ENCODE data around the gene SUSD3. TPM values are rescaled to one million over a fixed set of nuclear protein-coding genes. Genes with fewer than 3 reads are reported as not detected.

The SUSD3 gene
- polyA plus RNA-seq, 12 donors, result 0.89 to 3.7 (median 1.9) TPM; not detected in 2

DNA sequence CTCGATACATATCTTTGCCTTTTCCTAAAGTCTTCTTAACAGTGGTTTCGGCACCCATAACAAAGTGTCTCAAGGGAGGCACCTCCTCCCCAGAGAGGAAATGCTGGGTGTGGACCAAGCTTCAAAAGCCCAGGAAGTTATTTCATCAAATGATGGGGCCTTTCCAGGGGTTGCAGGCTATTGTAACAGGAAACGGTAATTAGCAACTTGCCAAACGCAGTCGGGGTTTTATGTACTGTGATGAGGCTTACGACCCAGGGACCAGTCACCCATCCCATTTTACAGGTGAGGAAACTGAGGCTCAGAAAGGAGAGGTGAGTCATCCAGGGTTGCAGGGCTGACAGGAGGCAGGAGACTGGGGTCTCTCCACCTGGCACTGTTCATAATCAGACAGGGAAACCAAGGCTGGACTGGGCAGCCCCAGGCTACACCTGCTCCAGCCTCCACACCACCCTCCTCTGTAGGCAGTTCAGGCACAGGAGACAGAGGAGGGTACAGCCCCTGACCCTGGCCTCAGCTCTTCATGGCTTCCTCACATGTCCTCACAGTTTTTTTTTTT is 30.0 kb upstream of the SUSD3 start:
- no peak for DNase-seq

DNA sequence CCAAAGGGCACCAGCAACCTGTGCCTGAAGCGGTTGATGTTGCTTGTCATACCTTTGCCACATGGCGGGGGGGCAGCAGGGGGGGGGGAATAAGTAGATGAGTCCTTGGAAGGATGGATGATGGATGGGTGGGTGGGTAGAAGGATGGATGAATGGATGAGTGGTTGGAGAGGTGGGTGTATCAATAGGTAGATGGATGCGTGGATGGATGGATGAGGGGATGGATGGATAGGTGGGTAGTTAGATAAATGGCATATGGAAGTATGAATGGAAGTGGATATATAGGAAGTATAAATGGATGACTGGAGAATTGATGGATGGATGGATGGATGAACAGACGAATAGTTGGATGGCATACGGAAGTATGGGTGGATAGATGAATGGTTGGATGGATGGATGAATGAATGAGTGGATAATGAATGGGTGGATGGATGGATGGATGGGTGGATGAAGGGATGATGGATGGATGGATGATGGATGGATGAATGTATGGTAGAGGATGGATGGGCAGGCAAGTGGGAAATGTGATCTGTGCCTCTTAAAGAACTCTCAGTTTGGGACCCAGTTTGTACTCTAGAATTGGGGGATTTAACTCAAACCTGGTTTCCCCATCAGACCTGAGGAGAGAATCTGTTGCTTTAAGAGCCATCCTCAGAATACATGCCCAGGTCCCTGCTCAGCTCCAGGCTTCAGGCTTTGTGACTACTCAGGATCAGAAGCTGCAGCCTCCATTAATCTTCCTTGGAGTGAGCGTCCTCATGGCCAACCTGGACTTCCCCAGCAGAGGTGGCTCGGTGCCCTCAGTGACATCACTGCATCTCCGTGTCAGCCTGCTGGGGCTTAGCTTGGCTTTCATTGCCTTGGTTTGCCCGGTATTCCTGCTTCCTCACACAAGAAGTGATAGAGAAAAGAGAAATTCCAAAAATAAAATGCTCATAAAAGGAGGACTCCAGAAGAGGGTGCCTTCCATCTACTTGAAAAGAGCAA is 27.6 kb upstream of the SUSD3 start:
- DNase-seq, result no peak

DNA sequence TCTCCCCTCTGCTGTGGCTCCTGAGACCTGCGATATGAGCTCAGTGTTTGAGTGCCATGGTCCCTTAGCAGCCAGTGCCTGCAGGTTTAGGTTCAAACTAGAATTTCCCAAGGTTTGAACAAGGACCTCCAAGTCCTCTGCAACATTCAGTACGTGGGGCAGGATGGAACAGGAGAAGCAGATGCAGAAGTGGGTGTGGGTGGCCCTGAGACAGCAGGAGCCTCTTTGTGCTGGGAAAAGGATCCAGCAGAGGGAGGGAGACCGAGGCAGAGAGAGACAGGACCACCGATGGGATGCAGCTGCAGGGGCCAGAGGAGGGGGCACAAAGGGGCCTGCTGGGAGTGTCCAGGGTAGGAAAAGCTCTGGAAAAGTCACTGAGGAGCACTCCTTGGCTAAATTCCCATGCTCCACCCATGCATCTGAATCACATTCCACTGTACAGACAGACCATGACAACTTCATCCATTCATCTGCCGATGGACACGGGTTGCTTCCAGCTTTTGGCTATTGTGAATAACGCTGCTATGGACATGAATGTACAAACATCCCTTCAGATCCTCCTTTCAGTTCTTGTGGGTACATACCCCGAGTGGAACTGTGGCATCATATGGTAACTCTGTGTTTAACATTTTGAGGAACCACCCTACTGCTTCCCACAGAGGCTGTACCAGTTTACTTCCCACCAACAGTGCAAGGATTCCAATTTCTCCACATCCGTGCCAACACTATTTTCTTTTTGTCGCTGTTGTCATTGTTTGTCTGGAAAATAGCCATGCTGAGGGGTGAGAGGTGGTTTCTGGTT is 26.7 kb upstream of the SUSD3 start:
- DNase-seq, result peak; percentile 19

DNA sequence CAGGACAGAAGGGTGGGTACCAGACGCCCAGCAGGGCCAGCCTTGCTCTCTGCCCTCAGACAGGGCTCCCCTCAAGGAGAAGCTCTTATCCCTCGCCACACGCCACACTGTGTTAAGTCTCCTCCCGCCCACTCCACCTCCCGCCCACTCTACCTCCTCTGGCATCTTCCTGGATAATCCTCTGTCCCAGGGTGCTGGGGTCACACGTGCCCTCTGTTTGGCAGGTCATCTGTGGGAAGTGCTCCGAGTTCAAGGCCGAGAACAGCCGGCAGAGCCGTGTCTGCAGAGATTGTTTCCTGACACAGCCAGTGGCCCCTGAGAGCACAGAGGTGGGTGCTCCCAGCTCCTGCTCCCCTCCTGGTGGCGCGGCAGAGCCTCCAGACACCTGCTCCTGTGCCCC is 26.0 kb upstream of the SUSD3 start:
- DNase-seq, result no peak

DNA sequence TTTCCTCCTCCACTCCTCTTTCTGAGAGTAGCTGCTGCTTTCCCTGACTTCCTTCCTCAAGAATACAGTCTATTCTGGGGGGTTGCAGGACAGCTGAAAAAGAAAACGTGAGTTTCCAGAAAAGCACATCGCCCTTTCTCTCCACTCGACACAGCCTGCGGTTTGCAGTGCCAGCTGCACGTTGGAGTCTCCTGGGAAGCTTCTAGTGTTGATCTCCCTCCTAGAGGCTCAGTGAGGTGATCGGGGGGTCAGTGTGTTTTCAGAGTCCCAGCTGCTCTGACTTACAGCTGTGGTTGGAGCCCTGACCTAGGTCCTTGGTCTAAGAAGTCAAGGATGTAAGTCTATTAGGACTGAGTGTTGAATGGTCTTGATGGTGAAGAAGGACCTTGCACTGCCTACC is 25.0 kb upstream of the SUSD3 start:
- peak; percentile 43 for DNase-seq

DNA sequence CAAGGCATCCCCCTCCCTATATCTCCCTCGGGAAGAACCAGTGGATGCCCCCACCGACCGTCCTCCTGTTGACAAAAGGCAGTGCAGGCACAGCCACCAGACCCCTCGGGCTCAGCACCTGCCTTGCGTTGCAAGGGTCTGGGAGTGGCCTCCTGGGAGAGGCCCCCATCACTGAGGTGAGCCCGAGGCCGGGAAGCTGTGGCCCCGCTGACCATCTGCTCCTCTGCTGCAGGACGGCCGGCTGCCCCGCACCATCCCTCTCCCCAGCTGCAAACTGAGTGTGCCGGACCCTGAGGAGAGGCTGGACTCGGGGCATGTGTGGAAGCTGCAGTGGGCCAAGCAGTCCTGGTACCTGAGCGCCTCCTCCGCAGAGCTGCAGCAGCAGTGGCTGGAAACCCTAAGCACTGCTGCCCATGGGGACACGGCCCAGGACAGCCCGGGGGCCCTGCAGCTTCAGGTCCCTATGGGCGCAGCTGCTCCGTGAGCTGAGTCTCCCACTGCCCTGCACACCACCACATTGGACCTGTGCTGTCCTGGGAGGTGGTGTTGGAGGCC is 23.3 kb upstream of the SUSD3 start:
- no peak for DNase-seq

DNA sequence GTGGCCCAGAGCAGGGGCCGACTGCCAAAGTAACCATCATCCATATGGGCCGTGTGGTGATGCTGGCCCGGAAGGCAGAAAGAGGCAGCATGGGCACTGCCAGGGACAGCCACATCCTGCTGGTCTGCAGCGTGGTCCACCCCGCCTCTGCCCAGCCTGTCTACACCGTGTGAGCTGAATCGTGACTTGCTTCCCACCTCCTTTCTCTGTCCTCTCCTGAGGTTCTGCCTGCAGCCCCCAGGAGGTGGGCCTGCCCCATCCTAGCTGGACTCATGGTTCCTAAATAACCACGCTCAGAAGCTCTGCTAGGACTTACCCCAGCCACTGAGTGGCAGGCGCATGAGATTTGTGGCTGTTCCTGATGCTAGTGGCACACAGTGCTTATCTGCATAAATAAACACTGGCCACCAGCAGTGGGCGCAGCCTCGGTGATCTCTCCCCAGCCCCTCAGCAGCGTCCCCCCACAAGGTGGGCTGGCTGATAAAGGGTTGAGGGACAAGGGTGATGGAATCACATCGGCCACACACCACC is 22.6 kb upstream of the SUSD3 start:
- DNase-seq, result no peak

DNA sequence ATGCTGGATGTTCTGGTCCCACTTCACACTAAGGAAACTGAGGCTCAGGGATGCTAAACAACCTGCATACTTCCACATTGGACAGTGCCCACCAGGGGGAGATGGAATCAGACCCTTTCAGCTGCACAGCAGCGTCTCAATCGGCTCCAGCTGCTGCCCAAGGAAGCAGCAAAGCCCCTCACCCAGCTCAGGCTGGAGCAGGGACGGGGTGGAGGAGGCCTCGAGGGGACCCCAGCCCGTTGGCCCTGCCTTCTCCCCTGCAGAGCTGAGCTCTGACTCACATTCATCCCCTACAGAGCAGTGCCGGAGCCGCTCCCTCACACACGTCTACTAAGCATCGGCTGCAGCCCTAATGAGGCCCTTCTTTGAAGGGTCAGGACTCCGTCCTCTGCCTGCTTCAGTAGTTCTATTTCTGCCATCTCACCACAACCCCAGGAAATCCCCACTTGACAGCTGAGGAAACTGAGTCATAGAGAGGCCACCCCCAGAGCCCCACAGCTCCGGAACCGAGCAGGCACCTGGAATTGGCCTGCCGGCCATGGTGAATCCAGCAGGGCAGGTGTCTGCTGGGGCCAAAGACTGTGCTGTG is 21.5 kb upstream of the SUSD3 start:
- no peak for DNase-seq

DNA sequence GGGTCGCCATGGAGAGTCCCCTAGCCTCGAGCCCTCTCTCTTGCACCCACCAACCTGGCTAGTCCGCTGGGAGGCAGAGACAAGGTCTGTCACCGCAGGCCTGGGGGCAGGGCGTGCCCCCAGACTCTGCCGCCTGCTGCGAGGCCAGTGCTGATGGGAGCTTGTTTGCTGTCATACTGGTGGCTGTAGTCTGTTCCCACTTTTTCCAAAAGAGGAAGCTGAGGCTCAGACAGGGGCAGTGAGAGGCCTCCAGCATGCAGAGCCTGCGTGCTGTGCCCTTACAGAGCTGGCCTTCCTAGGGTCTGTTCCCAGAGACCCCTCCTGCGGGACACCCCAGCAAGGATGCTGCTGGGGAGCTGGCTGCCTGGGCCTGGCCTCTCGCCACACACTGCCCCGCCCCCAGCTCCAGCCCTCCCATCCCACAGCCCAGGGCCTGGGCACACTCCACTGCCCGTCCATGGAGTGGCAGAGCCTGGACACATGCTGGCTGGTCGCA is 21.0 kb upstream of the SUSD3 start:
- no peak for DNase-seq

DNA sequence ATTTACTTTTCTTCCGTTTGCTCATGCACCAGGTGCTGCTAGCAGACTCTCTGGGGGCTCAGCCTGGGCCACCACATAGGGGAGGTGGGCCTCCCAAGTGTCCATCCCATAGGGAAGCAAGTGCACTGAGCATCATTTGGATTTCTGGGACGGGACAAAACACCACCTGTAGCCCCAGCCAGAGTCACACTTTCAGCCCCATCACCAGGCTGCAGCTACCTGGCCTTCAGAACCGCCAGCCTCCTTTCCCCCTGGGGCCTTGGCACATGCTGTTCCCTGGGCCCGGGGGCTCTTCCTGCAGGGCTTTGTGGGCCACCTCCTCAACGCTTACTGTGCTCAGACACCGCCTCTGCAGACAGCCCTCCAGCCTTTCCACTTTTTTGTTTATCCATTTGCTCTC is 19.6 kb upstream of the SUSD3 start:
- no peak for DNase-seq

DNA sequence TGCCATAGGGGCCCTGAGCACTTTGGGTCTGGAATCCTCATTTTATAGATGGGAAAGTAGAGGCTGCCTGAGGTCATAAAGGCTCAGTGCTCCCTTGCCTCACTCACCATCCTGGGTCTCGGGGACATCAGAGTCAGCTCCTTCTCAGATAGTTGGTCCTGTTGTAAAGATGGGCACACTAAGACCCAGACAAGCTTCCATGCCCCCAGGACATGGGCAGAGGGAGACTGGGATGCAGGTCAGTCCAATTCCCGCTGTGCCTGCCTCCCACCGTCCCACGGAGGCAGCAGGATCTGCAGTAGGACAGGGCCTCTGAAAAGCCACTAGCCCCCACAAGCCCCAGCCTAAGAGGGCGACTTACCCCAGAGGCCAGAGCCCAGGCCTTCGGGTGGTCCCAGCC is 19.0 kb upstream of the SUSD3 start:
- DNase-seq, result no peak

DNA sequence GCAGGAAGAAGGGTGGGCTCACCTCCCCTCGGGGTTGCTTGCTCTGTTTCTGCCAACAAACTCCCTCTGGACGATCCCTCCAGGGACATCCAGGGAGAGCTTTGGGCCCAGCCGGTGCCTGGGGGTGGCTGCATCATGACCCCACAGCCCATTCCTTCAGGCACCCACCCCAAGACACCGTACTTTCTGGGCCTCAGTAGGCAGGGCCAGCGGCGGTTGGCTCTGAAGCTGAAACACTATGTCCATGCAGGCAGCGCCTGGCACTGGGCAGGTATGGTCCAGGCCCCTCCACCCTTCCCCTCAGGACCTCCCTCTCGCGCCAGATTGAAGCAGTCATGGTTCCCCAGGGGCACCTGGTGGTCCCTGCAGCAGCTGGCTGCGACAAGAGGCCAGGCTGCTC is 18.5 kb upstream of the SUSD3 start:
- DNase-seq, result no peak

DNA sequence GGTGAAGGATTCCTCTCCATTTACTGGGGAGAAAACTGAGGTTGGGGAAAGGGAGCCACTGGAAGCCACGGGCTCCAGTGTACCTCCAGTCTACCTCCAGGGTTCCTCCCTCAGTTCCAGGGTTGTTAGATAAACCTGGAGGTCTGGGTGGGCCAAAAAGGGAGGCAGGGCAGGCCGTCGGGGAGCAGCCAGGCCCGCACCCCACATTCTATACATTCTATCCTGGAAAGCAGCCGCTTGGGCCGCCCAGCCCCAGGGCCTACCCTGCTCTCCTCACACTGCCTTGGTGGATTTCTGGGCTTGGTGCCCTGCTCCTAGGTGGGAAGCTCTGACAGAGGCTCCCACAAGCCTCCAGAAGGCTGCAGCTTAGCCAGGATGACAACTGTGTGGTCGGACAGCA is 18.1 kb upstream of the SUSD3 start:
- DNase-seq, result no peak

DNA sequence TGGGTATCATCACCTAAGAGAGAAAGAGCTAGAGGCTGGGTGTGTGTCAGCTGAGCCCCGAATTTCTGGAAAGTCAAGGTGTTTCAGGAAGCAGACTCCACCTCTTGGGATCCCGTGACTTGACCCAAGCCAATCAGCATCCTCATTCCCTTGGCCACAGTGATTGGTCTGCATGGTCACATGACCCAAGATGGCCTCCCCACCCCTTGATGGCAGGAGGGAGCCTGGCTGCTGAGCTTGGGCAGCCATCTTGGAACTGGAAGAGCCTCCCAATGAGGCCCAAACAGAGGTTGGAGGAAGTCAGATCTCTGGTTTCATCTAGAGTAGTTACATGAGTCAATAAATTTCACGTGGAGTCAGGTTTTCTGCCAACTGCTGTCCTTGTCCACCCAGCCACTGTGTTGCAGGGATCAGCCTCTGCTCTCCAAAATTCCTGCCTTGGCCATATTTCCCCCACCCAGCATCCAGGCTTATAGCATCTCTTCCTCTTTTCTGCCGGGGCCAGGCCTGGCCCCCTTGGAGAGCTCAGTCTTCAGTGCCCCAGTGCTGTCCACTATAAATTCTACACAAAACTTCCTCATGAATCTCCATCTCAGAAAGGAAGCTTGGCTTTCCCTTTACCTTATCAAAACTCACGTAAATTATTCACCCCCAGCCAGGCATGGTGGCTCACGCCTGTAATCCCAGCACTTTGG is 17.2 kb upstream of the SUSD3 start:
- no peak for DNase-seq

DNA sequence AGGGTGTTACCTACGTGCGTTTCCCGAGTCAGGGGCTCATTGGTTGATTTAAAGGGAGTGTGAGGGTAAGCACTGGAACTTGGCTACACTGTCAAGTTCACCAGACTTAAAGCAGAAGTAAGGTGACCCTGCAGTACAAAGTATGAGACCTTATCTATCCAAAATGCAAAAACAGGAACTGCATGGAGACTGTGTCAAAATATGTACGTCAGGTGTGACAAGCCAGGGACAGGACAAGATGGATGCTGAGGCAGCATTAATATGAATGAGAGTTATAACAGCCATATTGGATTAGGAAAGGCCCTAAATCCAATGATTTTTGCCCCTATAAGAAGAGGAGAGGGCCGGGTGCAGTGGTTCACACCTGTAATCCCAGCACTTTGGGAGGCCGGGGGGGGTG is 15.4 kb upstream of the SUSD3 start:
- DNase-seq, result no peak

DNA sequence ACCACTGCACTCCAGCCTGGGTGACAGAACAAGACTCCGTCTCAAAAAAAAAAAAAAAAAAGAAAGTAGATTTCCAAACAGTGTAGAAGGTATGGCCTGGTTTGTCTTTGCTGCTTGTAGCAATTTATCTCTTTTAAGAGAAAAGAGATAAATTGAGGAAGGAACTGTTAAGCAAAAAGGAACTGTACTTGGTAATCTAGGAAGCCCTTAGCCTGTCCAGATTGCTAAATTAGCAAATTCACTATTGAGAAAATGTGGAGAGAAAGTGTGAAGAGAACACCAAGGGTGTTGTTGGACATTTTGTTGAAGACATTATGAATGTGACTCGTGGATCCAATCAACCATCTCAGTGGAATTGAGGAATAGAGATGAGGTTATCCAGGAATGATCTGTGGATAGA is 13.0 kb upstream of the SUSD3 start:
- no peak for DNase-seq

DNA sequence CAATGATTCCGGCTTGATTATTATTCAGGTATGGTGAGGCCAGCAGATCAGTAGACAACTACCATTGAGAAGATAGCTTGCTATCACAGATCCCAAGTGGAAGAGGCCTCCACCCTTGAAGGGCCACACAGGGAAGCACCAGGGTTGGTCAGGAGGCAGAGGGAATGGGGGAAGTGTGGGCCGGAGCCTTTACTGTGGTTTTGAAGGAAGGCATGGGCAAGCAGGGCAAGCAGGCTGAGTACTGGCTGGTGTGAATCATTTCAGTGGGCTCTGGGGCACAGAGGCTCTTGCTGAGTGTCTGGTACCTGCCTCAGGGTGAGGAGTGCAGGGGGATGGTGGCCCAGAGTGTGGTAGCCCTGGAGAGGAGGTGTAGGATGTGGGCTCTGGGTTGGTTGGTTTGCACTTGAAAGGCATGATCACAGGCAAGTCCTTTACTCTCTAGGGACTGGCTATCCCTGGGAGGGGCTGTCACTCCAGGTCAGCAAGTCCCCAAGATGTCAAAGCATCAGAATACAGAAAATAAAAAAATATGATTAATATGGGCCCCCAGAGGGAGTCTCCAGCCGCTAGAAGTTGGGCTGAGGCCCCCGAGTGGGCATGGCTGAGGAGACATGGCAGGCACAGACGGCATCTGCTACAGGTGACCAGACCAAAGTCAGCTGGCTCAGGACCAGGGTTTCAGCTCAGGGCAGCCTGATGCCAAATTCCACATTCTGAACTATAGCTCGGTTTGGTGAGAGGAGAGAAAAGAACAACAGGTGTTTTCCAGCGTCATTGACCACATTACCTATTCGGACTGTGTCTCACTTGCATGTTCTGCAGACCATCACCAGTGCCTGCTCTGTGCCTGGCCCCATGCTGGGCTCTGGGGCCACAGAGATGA is 9.7 kb upstream of the SUSD3 start:
- DNase-seq, result no peak

DNA sequence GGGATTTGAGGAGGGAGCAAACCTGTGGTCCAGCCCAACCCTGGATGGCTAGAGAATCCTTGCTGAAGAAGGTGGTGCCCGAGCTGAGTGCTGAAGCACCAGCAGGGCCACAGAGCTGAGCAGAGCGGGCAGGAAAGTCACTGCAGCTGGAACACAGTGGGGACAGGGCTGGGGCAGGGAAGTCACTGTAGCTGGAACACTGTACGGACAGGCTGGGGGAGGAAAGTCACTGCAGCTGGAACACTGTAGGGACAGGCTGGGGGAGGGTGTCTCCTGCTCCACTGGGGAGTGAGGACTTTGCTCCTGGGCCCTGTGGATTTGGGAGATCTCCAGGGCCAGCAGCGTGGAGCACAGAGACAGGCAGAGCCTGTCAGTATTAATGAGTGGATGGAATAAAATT is 9.0 kb upstream of the SUSD3 start:
- no peak for DNase-seq

DNA sequence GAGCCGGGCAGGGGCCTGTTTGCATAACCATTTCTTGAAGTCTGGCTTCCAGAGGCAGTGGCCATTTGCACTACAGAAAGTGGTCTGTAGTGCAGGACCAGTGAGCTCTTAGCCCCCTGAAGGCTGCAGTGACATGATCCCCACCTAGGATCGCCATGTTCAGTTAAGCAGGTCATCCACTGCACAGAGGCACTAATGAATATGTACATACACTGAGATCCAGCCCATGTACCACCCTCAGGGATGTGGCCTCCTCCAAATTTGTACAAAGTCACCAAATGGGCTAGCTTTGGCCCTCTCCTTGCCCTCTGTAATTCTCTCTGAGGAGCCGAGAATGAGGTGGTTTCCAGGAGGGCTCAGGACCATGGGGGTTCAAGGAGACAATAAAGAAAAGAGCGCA is 8.3 kb upstream of the SUSD3 start:
- DNase-seq, result no peak

DNA sequence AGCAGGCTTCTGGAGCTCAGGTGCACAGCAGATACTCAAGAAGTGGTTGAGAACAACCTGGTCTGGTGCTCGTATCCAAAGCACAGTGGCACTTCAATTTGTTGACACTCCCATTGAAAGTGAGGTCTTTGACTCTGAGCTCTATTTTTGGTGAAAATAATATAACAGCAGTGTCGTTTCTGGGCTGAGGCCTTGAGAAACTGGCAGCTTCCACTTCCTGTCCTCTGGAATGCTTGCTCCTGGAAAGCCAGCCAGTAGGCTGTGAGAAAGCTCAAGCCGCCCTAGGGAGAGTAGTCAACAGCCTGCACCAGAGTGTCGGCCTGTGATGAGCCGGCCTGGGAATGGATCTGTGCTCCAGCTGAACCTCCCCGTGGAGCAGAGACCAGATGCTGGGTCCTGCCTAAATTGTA is 6.8 kb upstream of the SUSD3 start:
- DNase-seq, result peak; percentile 70
